GM12878 (cell line): ENCODE results near the gene ARHGEF6.

Experiments used
- HDGF ChIP-seq: fragments of 450-650 bp; IDR thresholded peaks from 2 replicates; pipeline ENCODE4 v1.6.1; 2016; ENCODE audit warnings: antibody characterized with exemption
- MYC ChIP-seq: IDR thresholded peaks from 2 replicates; pipeline ENCODE4 v1.6.1; 2011; ENCODE audit warnings: mild to moderate bottlenecking, low read length, moderate library complexity, inconsistent platforms; ENCODE audit not compliant: insufficient read depth, insufficient replicate concordance, insufficient read length, severe bottlenecking
- NRF1 ChIP-seq: conservative IDR thresholded peaks from 2 replicates; pipeline ENCODE4 v1.6.1; 2011; ENCODE audit warnings: mild to moderate bottlenecking, low read depth, low read length, improper control_type of control experiment
- POLR2AphosphoS5 ChIP-seq: IDR thresholded peaks from 2 replicates; pipeline ENCODE4 v1.6.1; 2011; ENCODE audit warnings: mild to moderate bottlenecking, low read length, inconsistent platforms
- SMC3 ChIP-seq: IDR thresholded peaks from 2 replicates; pipeline ENCODE4 v1.6.1; 2011; ENCODE audit warnings: low read length, improper control_type of control experiment, borderline replicate concordance
- SPI1 ChIP-seq: IDR thresholded peaks from 2 replicates; pipeline ENCODE4 v1.6.1; 2011; ENCODE audit warnings: low read depth, mild to moderate bottlenecking, low read length, moderate library complexity, borderline replicate concordance; ENCODE audit not compliant: insufficient read depth
- YY1 ChIP-seq: IDR thresholded peaks from 2 replicates; pipeline ENCODE4 v1.6.1; 2011; ENCODE audit warnings: low read depth, mild to moderate bottlenecking, low read length
- ZNF217 ChIP-seq: fragments of 450-650 bp; IDR thresholded peaks from 2 replicates; pipeline ENCODE4 v1.6.1; 2017; ENCODE audit warnings: antibody characterized with exemption, mild to moderate bottlenecking
- TF ChIP-seq, protein P1 (sequence below), 3 experiments: IDR thresholded peaks in 2 of 3; conservative IDR thresholded peaks in 1 of 3; 2 replicates each; pipeline ENCODE4 v1.5.1; 2011; ENCODE audit warnings: low read depth in 3 of 3, low read length in 3 of 3, mild to moderate bottlenecking in 3 of 3, control low read depth in 2 of 3, moderate library complexity in 2 of 3, inconsistent platforms in 1 of 3, mixed read lengths in 1 of 3; ENCODE audit not compliant: control insufficient read depth in 2 of 3, insufficient read depth in 1 of 3; ENCODE audit errors: extremely low read depth in 1 of 3
- TF ChIP-seq, protein P2 (sequence below): fragments of 450-650 bp; IDR thresholded peaks from 2 replicates; pipeline ENCODE4 v1.6.1; 2017; ENCODE audit warnings: mild to moderate bottlenecking, moderate library complexity
- TF ChIP-seq, protein P3 (sequence below): IDR thresholded peaks from 2 replicates; pipeline ENCODE4 v1.6.1; 2011; ENCODE audit warnings: low read depth, low read length, improper control_type of control experiment, borderline replicate concordance
- TF ChIP-seq, protein P4 (sequence below): fragments of 450-650 bp; IDR thresholded peaks from 2 replicates; pipeline ENCODE4 v1.6.1; 2017; ENCODE audit warnings: mild to moderate bottlenecking

DNA sequence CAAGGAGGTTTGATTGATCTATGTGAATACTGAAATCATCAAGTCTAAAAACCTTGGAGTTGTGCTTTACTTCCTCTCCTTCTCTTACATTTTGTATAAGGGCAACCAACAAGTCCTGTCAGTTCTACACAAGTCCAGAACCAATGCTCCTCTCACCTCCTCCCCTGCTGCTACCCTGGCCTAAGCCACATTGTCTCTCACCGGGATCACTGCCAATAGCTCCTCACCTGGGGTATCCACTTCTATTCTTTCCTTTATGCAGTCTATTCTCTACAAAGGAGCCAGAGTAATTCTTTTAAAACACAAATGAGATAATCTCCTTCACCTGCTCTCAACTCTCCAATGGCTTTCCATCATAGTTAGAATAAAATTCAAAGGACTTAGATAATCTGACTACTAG, 13.3 kb upstream of the ARHGEF6 start:
- TF ChIP-seq NRF1 (no peak), ZNF217 (no peak), HDGF (no peak), SMC3 (no peak), SPI1 (no peak), MYC (no peak), YY1 (no peak), POLR2AphosphoS5 (no peak)
- TF ChIP-seq, protein P1, sequence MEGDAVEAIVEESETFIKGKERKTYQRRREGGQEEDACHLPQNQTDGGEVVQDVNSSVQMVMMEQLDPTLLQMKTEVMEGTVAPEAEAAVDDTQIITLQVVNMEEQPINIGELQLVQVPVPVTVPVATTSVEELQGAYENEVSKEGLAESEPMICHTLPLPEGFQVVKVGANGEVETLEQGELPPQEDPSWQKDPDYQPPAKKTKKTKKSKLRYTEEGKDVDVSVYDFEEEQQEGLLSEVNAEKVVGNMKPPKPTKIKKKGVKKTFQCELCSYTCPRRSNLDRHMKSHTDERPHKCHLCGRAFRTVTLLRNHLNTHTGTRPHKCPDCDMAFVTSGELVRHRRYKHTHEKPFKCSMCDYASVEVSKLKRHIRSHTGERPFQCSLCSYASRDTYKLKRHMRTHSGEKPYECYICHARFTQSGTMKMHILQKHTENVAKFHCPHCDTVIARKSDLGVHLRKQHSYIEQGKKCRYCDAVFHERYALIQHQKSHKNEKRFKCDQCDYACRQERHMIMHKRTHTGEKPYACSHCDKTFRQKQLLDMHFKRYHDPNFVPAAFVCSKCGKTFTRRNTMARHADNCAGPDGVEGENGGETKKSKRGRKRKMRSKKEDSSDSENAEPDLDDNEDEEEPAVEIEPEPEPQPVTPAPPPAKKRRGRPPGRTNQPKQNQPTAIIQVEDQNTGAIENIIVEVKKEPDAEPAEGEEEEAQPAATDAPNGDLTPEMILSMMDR (IDR thresholded peaks at IDR 0.05 in 2 of 3, conservative IDR thresholded peaks at IDR 0.05 in 1 of 3; ENCODE audit: control insufficient read depth in 2 of 3, extremely low read depth in 1 of 3, insufficient read depth in 1 of 3, low read depth in 3 of 3, low read length in 3 of 3), result no peak
- TF ChIP-seq, protein P2, sequence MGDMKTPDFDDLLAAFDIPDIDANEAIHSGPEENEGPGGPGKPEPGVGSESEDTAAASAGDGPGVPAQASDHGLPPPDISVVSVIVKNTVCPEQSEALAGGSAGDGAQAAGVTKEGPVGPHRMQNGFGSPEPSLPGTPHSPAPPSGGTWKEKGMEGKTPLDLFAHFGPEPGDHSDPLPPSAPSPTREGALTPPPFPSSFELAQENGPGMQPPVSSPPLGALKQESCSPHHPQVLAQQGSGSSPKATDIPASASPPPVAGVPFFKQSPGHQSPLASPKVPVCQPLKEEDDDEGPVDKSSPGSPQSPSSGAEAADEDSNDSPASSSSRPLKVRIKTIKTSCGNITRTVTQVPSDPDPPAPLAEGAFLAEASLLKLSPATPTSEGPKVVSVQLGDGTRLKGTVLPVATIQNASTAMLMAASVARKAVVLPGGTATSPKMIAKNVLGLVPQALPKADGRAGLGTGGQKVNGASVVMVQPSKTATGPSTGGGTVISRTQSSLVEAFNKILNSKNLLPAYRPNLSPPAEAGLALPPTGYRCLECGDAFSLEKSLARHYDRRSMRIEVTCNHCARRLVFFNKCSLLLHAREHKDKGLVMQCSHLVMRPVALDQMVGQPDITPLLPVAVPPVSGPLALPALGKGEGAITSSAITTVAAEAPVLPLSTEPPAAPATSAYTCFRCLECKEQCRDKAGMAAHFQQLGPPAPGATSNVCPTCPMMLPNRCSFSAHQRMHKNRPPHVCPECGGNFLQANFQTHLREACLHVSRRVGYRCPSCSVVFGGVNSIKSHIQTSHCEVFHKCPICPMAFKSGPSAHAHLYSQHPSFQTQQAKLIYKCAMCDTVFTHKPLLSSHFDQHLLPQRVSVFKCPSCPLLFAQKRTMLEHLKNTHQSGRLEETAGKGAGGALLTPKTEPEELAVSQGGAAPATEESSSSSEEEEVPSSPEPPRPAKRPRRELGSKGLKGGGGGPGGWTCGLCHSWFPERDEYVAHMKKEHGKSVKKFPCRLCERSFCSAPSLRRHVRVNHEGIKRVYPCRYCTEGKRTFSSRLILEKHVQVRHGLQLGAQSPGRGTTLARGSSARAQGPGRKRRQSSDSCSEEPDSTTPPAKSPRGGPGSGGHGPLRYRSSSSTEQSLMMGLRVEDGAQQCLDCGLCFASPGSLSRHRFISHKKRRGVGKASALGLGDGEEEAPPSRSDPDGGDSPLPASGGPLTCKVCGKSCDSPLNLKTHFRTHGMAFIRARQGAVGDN, result no peak
- TF ChIP-seq, protein P3, sequence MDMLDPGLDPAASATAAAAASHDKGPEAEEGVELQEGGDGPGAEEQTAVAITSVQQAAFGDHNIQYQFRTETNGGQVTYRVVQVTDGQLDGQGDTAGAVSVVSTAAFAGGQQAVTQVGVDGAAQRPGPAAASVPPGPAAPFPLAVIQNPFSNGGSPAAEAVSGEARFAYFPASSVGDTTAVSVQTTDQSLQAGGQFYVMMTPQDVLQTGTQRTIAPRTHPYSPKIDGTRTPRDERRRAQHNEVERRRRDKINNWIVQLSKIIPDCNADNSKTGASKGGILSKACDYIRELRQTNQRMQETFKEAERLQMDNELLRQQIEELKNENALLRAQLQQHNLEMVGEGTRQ, result no peak
- TF ChIP-seq, protein P4, sequence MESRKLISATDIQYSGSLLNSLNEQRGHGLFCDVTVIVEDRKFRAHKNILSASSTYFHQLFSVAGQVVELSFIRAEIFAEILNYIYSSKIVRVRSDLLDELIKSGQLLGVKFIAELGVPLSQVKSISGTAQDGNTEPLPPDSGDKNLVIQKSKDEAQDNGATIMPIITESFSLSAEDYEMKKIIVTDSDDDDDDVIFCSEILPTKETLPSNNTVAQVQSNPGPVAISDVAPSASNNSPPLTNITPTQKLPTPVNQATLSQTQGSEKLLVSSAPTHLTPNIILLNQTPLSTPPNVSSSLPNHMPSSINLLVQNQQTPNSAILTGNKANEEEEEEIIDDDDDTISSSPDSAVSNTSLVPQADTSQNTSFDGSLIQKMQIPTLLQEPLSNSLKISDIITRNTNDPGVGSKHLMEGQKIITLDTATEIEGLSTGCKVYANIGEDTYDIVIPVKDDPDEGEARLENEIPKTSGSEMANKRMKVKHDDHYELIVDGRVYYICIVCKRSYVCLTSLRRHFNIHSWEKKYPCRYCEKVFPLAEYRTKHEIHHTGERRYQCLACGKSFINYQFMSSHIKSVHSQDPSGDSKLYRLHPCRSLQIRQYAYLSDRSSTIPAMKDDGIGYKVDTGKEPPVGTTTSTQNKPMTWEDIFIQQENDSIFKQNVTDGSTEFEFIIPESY, result no peak
